Measurements from ENCODE around the gene DHRS3.
"Not testable (repeated sequence)": the region's sequence is repeated elsewhere in the genome, so short reads cannot be mapped to it uniquely, and the experiment has no call there.

The DHRS3 gene

GRCh38 chr1:12649971-12650421 lies 32.0 kb upstream of the DHRS3 start:
- Histone ChIP-seq H3K4me3 (ENCODE audit: low read length) (no peak overlapping the region), H3K9ac (ENCODE audit: low read length) (no peak overlapping the region), H3K27ac (ENCODE audit: low read depth, low read length) (no peak overlapping the region), H3K27me3 (ENCODE audit: control insufficient read depth, insufficient read depth, low read length) (no peaks in the 10 kb centered on the region), H3K4me1 (ENCODE audit: control insufficient read depth, insufficient read depth, low read length) (no peaks in the 10 kb centered on the region), H3K36me3 (ENCODE audit: control insufficient read depth, insufficient read depth, low read length) (no peaks in the 10 kb centered on the region)

- Histone ChIP-seq H3K4me1 (ENCODE audit: control insufficient read depth, insufficient read depth, low read length) (no peaks in the 10 kb centered on the region), H3K9ac (ENCODE audit: low read length) (no peak overlapping the region), H3K27me3 (ENCODE audit: control insufficient read depth, insufficient read depth, low read length) (no peaks in the 10 kb centered on the region), H3K27ac (ENCODE audit: low read depth, low read length) (no peak overlapping the region), H3K4me3 (ENCODE audit: low read length) (no peak overlapping the region), H3K36me3 (ENCODE audit: control insufficient read depth, insufficient read depth, low read length) (no peaks in the 10 kb centered on the region)
Observed at GRCh38 chr1:12648741-12649140, 30.7 kb upstream of the DHRS3 start.

DNA sequence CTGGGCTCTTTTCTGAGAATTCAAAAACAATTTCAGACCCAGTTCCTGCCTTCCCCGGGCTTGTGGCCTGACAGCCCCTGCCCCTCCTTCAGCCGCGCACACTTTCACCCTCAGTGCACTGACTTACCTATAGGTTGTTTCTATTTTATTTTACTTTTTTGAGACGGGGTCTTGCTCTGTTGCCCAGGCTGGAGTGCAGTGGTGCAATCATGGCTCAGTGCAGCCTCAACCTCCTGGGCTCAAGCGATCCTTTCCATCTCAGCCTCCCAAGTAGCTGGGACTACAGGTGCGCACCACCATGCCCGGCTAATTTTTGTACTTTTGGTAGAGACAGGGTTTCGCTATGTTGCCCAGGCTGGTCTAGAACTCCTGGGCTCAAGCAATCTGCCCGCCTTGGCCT lies 27.4 kb upstream of the DHRS3 start:
- H3K4me1 ChIP-seq (ENCODE audit: control insufficient read depth, insufficient read depth, low read length); H3K27me3 ChIP-seq (ENCODE audit: control insufficient read depth, insufficient read depth, low read length); H3K27ac ChIP-seq (ENCODE audit: low read depth, low read length); H3K36me3 ChIP-seq (ENCODE audit: control insufficient read depth, insufficient read depth, low read length); H3K4me3 ChIP-seq (ENCODE audit: low read length); H3K9ac ChIP-seq (ENCODE audit: low read length): not testable (repeated sequence)

DNA sequence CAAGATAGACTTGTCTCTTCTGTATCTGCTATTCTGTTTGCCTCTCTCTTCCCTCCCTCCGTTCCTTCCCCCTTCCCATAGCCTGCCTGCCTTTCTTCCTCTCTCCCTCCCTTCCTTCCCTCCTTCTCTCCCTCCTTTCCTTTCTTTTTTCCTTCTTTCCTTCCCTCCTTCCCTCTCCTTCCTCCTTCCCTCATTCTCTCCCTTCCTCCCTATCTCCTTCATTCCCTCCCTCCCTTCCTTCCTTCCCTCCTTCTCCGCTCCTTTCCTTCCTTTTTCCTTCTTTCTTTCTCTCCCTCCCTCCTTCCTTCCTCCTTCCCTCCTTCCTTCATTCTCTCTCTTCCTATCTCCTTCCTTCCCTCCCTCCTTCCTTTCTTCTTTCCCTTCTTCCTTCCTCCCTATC lies 26.8 kb upstream of the DHRS3 start:
- no peaks in the 10 kb centered on the region for H3K4me1 ChIP-seq (ENCODE audit: control insufficient read depth, insufficient read depth, low read length)
- H3K4me3 ChIP-seq (ENCODE audit: low read length), result no peak overlapping the region
- no peak overlapping the region for H3K27ac ChIP-seq (ENCODE audit: low read depth, low read length)
- H3K9ac ChIP-seq (ENCODE audit: low read length), result no peak overlapping the region
- no peaks in the 10 kb centered on the region for H3K27me3 ChIP-seq (ENCODE audit: control insufficient read depth, insufficient read depth, low read length)
- no peaks in the 10 kb centered on the region for H3K36me3 ChIP-seq (ENCODE audit: control insufficient read depth, insufficient read depth, low read length)

- no peak overlapping the region for H3K9ac ChIP-seq (ENCODE audit: low read length)
- H3K4me1 ChIP-seq (ENCODE audit: control insufficient read depth, insufficient read depth, low read length), result no peaks in the 10 kb centered on the region
- H3K4me3 ChIP-seq (ENCODE audit: low read length), result no peak overlapping the region
- H3K27me3 ChIP-seq (ENCODE audit: control insufficient read depth, insufficient read depth, low read length), result no peaks in the 10 kb centered on the region
- H3K36me3 ChIP-seq (ENCODE audit: control insufficient read depth, insufficient read depth, low read length), result no peaks in the 10 kb centered on the region
- no peak overlapping the region for H3K27ac ChIP-seq (ENCODE audit: low read depth, low read length)
Observed at GRCh38 chr1:12644237-12644636, 26.2 kb upstream of the DHRS3 start.

GRCh38 chr1:12643785-12644184 lies 25.8 kb upstream of the DHRS3 start, which contains the start of gene AADACL4:
TSS of gene AADACL4 (plus strand) at chr1:12644085. CDS start at chr1:12644547, 462 bp downstream.
- no peaks in the 10 kb centered on the region for H3K36me3 ChIP-seq (ENCODE audit: control insufficient read depth, insufficient read depth, low read length)
- no peak within 1 kb of the TSS for H3K27ac ChIP-seq (ENCODE audit: low read depth, low read length)
- H3K9ac ChIP-seq (ENCODE audit: low read length), result no peak within 1 kb of the TSS
- H3K27me3 ChIP-seq (ENCODE audit: control insufficient read depth, insufficient read depth, low read length), result no peaks in the 10 kb centered on the region
- no peaks in the 10 kb centered on the region for H3K4me1 ChIP-seq (ENCODE audit: control insufficient read depth, insufficient read depth, low read length)
- no peak within 1 kb of the TSS for H3K4me3 ChIP-seq (ENCODE audit: low read length)

- H3K4me1 ChIP-seq (ENCODE audit: control insufficient read depth, insufficient read depth, low read length), result no peaks in the 10 kb centered on the region
- no peak overlapping the region for H3K9ac ChIP-seq (ENCODE audit: low read length)
- no peak overlapping the region for H3K4me3 ChIP-seq (ENCODE audit: low read length)
- no peaks in the 10 kb centered on the region for H3K36me3 ChIP-seq (ENCODE audit: control insufficient read depth, insufficient read depth, low read length)
- no peak overlapping the region for H3K27ac ChIP-seq (ENCODE audit: low read depth, low read length)
- no peaks in the 10 kb centered on the region for H3K27me3 ChIP-seq (ENCODE audit: control insufficient read depth, insufficient read depth, low read length)
Observed at GRCh38 chr1:12643079-12643478, 25.1 kb upstream of the DHRS3 start.

DNA sequence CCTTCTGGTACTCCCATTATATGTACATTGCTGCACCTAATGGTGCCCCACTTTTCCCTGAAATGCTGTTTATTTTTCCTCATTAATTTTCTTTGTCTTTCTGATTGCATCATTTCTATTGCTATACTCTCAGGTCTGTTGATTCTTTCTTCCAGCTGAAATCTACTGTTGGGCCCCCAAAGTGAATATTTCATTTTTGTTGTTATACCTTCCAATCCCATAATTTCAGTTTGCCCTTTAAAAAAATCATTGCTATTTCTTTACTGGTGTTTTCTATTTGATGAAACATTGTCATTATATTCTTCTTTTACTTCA lies 22.9 kb upstream of the DHRS3 start:
- H3K4me3 ChIP-seq (ENCODE audit: low read length), result no peak overlapping the region
- H3K36me3 ChIP-seq (ENCODE audit: control insufficient read depth, insufficient read depth, low read length), result no peaks in the 10 kb centered on the region
- no peak overlapping the region for H3K9ac ChIP-seq (ENCODE audit: low read length)
- H3K27ac ChIP-seq (ENCODE audit: low read depth, low read length), result no peak overlapping the region
- H3K4me1 ChIP-seq (ENCODE audit: control insufficient read depth, insufficient read depth, low read length), result no peaks in the 10 kb centered on the region
- no peaks in the 10 kb centered on the region for H3K27me3 ChIP-seq (ENCODE audit: control insufficient read depth, insufficient read depth, low read length)

- Histone ChIP-seq H3K27ac (ENCODE audit: low read depth, low read length) (no peak overlapping the region), H3K9ac (ENCODE audit: low read length) (no peak overlapping the region), H3K4me1 (ENCODE audit: control insufficient read depth, insufficient read depth, low read length) (no peaks in the 10 kb centered on the region), H3K36me3 (ENCODE audit: control insufficient read depth, insufficient read depth, low read length) (no peaks in the 10 kb centered on the region), H3K27me3 (ENCODE audit: control insufficient read depth, insufficient read depth, low read length) (no peaks in the 10 kb centered on the region), H3K4me3 (ENCODE audit: low read length) (no peak overlapping the region)
Observed at GRCh38 chr1:12640237-12640957, 22.4 kb upstream of the DHRS3 start.

GRCh38 chr1:12637693-12638092 lies 19.7 kb upstream of the DHRS3 start:
- Histone ChIP-seq H3K4me1 (ENCODE audit: control insufficient read depth, insufficient read depth, low read length) (no peaks in the 10 kb centered on the region), H3K27ac (ENCODE audit: low read depth, low read length) (no peak overlapping the region), H3K27me3 (ENCODE audit: control insufficient read depth, insufficient read depth, low read length) (no peaks in the 10 kb centered on the region), H3K4me3 (ENCODE audit: low read length) (no peak overlapping the region), H3K36me3 (ENCODE audit: control insufficient read depth, insufficient read depth, low read length) (no peaks in the 10 kb centered on the region), H3K9ac (ENCODE audit: low read length) (no peak overlapping the region)

DNA sequence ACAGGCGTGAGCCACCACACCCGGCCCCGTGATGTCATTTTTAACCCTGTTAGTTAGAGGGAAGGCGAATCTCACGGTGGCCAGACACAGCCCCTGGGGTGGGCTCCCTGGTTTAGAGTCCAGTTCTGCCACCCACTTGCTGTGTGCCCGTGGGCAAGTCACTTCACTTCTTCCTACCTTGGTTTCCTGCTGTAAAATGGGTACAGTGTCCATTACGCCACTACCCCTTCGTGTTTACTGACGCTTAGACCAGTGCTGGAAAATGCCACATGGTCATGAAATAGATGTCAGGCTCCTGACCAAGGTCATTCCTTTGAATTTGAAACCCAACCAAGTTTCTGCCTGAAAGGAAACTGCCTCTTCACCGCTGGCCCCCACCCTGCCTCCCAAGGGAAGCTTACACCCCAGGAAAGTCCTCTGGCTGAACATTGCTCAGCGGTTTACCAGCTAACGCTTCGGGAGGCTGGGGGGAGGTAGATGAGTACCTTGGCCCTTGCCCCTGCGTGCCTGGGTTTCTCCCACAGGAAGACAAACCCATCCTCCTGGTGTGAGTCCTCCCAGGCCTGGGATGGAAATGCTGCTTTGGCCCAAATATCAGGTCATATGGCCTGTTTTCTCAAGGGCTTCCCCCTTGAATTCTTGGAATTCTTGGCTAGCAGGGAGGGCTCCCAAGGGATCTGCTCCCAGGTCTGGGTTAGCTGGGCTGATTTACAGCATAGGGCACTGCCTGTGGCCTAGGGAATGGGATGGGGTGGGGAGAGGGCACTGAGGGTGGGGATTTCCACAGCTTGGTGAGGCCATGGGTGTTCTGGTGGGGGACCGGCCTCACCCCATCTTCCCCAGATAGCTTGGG lies 18.3 kb upstream of the DHRS3 start:
- Histone ChIP-seq H3K27ac (ENCODE audit: low read depth, low read length) (no peak overlapping the region), H3K36me3 (ENCODE audit: control insufficient read depth, insufficient read depth, low read length) (no peaks in the 10 kb centered on the region), H3K4me3 (ENCODE audit: low read length) (no peak overlapping the region), H3K9ac (ENCODE audit: low read length) (no peak overlapping the region), H3K4me1 (ENCODE audit: control insufficient read depth, insufficient read depth, low read length) (no peaks in the 10 kb centered on the region), H3K27me3 (ENCODE audit: control insufficient read depth, insufficient read depth, low read length) (no peaks in the 10 kb centered on the region)

GRCh38 chr1:12634696-12635202 lies 16.7 kb upstream of the DHRS3 start:
- Histone ChIP-seq H3K27ac (ENCODE audit: low read depth, low read length) (no peak overlapping the region), H3K4me1 (ENCODE audit: control insufficient read depth, insufficient read depth, low read length) (no peaks in the 10 kb centered on the region), H3K9ac (ENCODE audit: low read length) (no peak overlapping the region), H3K36me3 (ENCODE audit: control insufficient read depth, insufficient read depth, low read length) (no peaks in the 10 kb centered on the region), H3K4me3 (ENCODE audit: low read length) (no peak overlapping the region), H3K27me3 (ENCODE audit: control insufficient read depth, insufficient read depth, low read length) (no peaks in the 10 kb centered on the region)

Measured in rectal smooth muscle tissue (tissue), 1 donor.